HFF-Myc (cell line): ENCODE measurements around the gene HSPA4.
"Not testable (repeated sequence)": the region's sequence is repeated elsewhere in the genome, so short reads cannot be mapped to it uniquely, and the experiment has no call there.

Experiments
- DNase-seq: peaks from one replicate; pipeline ENCODE4 v3.0.0-alpha.2; 2011; ENCODE audit warnings: low read depth; ENCODE audit errors: extremely low read depth
- H3K4me3 ChIP-seq: replicated peaks from 2 replicates; pipeline ENCODE4 v1.5.1; 2011; ENCODE audit warnings: low read depth, mild to moderate bottlenecking, control low read depth, low read length
- TF ChIP-seq, protein P1 (sequence below): IDR thresholded peaks from 2 replicates; pipeline ENCODE4 v1.5.1; 2012; ENCODE audit warnings: mild to moderate bottlenecking, low read depth, low read length, control low read depth; ENCODE audit errors: missing control alignments

HSPA4 gene

DNA sequence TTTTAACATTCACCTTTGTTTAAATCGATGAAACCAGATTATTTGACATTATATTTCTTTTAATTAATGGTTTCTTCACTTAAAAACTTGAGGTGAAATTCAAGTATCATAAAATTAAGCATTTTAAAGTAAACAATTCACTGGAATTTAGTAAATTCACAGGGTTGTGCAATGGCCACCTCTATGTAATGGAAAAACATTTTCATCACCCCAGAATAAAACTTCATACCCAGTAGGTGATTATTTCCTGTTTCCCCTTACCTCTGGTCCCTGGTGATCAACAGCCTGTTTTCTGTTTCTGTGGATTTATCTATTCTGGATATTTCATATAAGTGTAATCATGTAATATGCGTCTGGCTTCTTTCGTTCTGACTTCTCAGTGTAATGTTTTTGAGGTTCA is 27.2 kb downstream of the HSPA4 start:
- no peak overlapping the region for H3K4me3 ChIP-seq
- DNase-seq = no peak
- TF ChIP-seq, protein P1, sequence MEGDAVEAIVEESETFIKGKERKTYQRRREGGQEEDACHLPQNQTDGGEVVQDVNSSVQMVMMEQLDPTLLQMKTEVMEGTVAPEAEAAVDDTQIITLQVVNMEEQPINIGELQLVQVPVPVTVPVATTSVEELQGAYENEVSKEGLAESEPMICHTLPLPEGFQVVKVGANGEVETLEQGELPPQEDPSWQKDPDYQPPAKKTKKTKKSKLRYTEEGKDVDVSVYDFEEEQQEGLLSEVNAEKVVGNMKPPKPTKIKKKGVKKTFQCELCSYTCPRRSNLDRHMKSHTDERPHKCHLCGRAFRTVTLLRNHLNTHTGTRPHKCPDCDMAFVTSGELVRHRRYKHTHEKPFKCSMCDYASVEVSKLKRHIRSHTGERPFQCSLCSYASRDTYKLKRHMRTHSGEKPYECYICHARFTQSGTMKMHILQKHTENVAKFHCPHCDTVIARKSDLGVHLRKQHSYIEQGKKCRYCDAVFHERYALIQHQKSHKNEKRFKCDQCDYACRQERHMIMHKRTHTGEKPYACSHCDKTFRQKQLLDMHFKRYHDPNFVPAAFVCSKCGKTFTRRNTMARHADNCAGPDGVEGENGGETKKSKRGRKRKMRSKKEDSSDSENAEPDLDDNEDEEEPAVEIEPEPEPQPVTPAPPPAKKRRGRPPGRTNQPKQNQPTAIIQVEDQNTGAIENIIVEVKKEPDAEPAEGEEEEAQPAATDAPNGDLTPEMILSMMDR = no peak

DNA sequence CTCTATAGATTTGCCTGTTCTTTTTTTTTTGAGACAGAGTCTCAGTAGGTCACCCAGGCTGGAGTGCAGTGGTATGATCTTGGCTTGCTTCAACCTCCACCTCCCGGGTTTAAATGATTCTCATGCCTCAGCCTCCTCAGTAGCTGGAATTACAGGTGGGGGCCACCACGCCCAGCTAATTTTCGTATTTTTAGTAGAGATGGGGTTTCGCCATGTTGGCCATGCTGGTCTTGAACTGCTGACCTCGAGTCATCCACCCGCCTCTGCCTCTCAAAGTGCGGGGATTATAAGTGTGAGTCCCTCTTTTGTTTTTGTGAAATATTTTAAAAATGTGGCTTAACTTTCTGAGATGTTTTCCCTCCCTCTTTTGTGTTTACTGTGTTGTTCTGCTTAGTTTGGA is 29.2 kb downstream of the HSPA4 start:
- TF ChIP-seq, protein P1 = no peak
- no peak overlapping the region for H3K4me3 ChIP-seq
- no peak for DNase-seq

DNA sequence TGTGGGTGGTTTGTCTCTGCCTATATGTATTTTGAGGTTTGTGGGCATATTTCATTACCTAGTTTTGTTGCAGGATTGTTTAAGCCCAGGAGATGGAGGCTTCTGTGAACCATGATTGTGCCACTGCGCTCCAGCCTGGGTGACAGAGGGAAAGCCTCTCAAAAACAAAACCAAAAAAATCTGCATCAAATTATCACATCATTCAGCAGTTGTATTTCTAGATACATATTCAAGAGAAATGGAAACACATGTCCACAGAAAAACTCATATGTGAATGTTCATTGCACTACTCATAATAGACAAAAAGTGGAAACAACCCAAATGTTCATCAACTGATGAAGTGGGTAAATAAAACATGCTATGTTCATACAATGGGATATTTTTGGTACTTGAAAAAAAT is 29.9 kb downstream of the HSPA4 start:
- no peak overlapping the region for H3K4me3 ChIP-seq
- no peak for DNase-seq
- TF ChIP-seq, protein P1 = no peak

DNA sequence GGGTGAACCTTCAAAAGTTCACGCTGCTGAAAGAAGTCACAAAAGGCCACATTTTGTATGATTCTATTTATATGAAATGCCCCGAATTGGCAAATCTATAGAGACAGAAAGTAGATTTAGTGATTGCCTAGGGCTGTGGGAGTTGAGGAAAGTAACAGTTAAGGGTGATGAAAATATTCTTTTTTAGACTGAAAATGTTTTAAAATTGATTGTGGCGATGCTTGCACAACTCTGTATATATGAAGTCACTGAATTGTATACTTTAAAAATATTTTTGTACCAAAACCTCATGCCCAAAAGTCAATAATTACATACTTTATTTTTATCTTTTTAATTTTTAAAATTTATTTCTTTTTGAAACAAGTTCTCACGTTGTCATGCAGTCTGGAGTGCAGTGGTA is 30.3 kb downstream of the HSPA4 start:
- no peak overlapping the region for H3K4me3 ChIP-seq
- no peak for DNase-seq
- TF ChIP-seq, protein P1 = no peak

DNA sequence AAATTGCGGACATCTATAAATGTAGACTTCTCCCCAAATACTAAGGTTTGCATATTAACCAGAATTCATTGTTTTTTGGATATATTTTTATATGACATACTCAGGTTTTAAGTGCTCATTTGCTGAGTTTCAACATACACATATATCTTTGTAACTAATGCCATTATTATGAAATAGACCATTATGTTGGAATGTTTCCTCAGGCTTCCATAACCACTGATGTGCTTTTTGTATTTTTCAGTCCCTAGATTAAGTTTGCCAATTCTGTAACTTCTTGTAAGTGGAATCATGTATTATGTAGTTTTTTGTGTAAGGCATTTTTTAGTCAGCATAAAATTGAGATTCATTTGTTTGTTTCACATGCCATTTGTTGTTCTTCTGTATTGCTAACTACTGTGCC is 32.1 kb downstream of the HSPA4 start:
- no peak overlapping the region for H3K4me3 ChIP-seq
- TF ChIP-seq, protein P1 = no peak
- no peak for DNase-seq

DNA sequence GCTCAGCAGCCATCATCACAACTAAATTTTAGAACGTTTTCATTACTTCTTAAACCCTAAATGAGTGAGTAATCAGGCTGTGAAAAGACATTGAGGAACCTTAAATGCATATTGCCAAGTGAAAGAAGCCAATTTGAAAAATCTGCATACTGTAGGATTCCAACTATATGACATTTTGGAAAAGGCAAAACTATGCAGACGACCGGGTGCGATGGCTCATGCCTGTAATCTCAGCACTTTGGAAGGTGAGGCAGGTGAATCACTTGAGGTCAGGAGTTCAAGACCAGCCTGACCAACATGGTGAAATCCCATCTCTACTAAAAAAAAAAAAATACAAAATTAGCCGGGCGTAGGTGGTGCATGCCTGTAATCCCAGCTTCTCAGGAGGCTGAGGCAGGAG is 33.4 kb downstream of the HSPA4 start:
- not testable (repeated sequence) for H3K4me3 ChIP-seq, DNase-seq

DNA sequence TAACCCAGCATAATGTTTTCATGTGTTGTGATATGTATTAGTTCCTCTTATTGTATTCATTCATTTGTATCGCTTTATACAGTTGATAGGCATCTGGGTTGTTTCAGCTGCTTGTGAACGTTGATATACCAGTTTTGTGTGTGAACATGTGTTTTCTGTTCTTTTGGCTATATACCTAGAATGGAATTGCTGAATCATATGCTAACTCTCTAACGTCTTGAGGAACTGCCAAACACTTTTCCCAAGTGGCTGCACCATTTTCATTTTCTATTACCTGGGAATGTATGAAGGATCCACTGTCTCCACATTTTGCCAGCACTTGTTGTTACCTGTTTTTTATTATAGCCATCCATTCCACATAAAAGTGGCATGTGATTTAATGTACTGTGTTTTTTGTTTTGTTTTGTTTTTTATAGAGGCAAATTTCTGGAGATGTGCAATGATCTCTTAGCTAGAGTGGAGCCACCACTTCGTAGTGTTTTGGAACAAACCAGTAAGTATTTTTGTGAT is 34.6 kb downstream of the HSPA4 start:
- no peak overlapping the region for H3K4me3 ChIP-seq
- DNase-seq = no peak
- TF ChIP-seq, protein P1 = no peak
